WI38 (cell line): ENCODE data around the gene BIRC2.

ENCODE experiments used
- H3K4me3 ChIP-seq: 2 replicates; pipeline ENCODE4 v1.5.1; 2011; ENCODE audit warnings: low read depth, mild to moderate bottlenecking, control low read depth, low read length
- TF ChIP-seq, protein P1 (sequence below): IDR thresholded peaks from 2 replicates; pipeline ENCODE4 v1.5.1; 2012; ENCODE audit warnings: low read depth, mild to moderate bottlenecking, control low read depth, low read length

The BIRC2 gene

DNA sequence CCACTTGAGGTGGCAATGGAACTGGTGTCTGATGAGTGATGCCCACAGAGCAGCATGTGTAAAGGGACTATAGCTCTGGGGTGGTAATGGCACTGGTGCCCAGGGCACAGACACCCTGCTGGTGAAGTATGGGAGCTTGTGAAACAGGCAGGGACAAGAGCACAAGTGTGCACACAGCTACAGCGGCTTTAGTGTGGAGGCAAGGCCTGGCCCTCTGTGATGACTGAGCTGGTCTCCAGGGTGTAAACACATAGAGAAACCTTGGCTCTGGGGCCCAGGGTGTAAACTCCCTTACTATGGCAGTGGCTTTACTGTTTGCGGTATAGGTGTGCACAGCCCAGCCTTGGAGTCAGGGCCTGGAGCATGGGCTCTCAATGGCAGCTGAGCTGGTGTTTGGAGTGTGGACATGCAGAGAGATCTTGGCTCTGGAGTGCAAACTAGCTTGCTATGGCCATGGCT, 46.3 kb downstream of the BIRC2 start:
- TF ChIP-seq, protein P1, sequence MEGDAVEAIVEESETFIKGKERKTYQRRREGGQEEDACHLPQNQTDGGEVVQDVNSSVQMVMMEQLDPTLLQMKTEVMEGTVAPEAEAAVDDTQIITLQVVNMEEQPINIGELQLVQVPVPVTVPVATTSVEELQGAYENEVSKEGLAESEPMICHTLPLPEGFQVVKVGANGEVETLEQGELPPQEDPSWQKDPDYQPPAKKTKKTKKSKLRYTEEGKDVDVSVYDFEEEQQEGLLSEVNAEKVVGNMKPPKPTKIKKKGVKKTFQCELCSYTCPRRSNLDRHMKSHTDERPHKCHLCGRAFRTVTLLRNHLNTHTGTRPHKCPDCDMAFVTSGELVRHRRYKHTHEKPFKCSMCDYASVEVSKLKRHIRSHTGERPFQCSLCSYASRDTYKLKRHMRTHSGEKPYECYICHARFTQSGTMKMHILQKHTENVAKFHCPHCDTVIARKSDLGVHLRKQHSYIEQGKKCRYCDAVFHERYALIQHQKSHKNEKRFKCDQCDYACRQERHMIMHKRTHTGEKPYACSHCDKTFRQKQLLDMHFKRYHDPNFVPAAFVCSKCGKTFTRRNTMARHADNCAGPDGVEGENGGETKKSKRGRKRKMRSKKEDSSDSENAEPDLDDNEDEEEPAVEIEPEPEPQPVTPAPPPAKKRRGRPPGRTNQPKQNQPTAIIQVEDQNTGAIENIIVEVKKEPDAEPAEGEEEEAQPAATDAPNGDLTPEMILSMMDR, result no peak
- H3K4me3 ChIP-seq, result no peak overlapping the region

DNA sequence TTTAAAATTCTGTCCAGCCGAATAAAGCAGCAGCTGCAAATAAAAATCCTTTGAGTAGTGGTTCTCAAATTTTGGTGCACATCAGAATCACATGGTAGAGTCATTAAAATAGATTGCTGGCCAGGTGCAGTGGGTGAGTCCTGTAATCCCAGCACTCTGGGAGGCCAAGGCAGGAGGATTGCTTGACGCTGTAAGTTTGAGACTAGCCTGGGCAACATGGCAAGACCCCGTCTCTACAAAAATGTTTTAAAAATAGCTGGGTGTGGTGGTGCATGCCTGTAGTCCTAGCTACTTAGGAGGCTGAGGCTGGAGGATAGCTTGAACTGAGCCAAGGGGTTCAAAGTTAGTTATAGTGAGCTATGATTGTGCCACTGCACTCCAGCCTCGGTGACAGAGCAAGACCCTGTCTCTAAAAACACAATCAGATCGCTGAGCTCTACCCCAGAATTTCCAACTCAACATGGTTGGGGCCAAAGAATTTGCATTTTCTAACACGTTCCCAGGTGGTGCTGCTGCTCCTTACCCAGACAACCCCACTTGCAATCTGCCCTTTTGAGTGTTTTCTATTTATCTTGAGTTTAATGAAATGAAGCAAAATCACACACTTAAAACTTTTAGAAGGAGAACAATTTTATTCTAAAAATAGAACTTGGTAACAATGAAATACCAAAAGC, 48.8 kb downstream of the BIRC2 start:
- TF ChIP-seq, protein P1, result no peak
- no peak overlapping the region for H3K4me3 ChIP-seq

DNA sequence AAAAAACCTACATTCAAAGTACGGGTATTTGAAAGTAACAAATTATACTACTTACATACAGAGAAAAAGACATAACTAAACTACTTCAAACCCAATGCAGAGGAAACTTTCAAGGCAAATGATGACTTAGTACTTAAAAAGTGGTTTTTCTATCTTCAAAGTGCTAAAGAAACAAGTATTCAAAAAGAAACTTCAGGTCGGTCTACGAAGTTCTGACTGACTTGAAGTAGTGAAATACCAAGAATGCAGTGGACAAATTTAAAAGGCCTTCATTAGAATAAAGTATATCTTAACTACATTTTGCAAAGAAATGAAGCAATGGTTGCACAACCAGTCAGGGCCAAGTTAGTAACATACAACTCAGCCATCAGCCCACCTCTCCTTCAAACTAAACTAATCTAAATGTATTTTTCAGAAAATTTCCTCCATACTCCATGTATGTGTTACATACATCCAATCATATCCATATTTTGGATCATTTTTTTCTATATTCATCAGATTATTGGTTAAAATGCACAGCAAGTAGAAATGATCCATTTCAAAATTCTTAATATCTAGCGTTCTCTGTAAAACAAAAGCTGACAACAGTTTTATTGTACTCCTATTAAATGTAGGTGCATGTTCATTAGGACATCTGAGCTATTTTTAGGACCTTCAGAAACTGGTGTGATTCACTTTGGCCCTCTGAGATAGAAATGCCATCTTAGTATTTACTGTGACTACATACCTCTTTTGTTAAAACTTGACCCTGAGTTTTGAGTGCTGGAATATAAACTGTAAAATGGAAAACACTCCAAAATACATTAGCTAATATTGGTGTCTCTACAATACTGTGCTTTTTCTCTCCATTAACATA, 49.9 kb downstream of the BIRC2 start:
- TF ChIP-seq, protein P1, result no peak
- H3K4me3 ChIP-seq, result no peak overlapping the region

DNA sequence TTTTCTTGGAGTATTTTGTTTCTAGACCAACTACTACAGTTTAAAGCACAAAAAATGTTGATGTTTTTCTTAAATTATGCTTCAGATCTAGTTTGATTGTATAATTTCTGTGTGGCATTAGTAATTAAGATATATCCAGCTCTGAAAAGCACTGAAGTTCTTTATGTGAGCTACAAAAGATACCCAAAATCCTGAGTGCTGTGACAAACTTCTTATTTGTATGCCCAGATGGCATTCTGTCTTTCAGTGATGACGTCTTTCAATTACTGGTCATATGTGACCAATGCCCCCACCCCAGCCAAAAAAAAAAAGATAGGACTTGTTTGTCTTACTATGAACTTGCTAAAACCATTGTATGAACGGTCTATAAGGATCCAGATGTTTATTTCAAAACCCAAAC, 51.3 kb downstream of the BIRC2 start:
- TF ChIP-seq, protein P1, result no peak
- H3K4me3 ChIP-seq, result no peak overlapping the region

DNA sequence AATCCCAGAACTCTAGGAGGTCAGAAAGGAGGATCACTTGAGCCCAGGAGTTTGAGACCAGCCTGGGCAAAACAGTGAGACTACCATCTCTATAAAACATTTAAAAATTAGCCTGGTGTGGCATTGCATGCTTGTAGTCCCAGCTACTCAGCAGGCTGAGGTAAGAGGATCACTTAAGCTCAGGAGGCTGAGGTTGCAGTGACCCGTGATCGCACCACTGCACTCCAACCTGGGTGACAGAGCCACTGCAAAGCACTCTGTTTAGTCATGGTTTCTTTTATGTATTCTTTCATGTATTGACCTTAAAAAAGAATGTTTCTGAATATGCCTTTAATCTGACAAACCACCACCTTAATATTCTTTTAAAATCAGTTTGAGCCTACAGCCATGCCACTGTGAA, 52.2 kb downstream of the BIRC2 start:
- no peak overlapping the region for H3K4me3 ChIP-seq
- TF ChIP-seq, protein P1, result no peak

DNA sequence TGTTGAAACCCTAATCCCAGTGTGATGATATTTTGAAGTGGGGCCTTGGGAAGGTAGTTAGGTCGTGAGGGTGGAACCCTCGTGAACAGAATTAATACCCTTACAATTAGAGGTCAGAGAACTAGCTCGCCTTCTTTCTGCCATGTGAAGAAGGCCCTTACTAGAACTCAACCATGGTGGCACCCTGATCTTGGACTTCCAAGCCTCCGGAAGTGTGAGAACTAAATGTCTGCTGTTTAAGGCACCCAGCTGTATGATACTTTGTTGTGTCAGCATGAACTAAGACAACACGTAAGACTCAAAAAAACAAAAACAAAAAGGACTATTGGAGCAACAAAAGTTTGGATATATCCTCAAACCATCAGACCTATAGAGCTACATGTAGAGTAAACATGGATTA, 53.6 kb downstream of the BIRC2 start:
- H3K4me3 ChIP-seq, result no peak overlapping the region
- TF ChIP-seq, protein P1, result no peak

DNA sequence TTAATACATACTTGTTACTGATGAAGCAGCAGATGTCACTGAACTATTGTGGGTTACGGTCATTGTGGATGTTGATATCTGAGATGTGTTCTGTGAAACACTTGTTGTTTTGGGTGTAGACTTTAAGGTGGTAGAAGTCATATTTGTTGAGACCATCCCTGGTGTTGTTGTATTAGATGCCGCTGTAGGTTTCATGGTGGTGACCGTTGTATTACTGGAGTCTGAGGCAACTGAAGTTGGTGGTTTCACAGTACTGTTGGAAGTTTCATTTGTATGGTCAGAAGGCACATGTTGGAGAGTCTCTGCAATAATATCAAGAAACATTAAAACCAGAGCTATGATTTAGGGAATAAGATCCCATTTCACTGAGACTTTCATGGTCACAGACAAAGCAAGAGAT, 54.9 kb downstream of the BIRC2 start:
- TF ChIP-seq, protein P1, result no peak
- no peak overlapping the region for H3K4me3 ChIP-seq
